ENCODE measurements around the gene HAAO.

DNA sequence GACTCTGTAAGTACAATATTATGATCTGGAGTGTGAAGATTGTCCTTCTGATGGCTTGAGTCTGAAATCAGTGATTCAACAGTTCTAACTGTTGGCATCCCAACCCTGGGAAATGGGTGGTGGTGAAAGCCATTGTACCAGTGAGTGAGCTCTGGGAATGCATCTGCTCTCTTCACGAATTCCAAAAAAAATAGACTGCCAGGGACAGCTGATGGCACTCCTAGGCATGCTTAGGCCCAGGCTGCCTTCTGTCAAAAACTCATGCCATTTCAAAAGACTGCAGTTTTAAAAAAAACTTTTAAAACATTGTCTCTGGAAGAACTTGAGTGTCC, 48.8 kb downstream of the HAAO start:
- no peak for TF ChIP-seq CTCF (IDR thresholded peaks at IDR 0.05)
- TF ChIP-seq POLR2A (IDR thresholded peaks at IDR 0.05): no peak

All from right lobe of liver (tissue), 4 donors.